HEK293 (cell line): ENCODE data around the gene GNS.

ENCODE experiments used
- ATF2 ChIP-seq: fragments of 450-650 bp; formaldehyde crosslinking; IDR thresholded peaks from 2 replicates; pipeline ENCODE4 v1.5.1; 2016; ENCODE audit warnings: missing biosample characterization, missing genetic modification characterization, low read depth
- HOXD13 ChIP-seq: sonication (generic); formaldehyde crosslinking; IDR thresholded peaks from 2 replicates; pipeline ENCODE4 v1.8.0; 2022; ENCODE audit warnings: missing genetic modification reagents, borderline replicate concordance
- KLF17 ChIP-seq: fragments of 450-650 bp; formaldehyde crosslinking; IDR thresholded peaks from 2 replicates; pipeline ENCODE4 v1.5.1; 2016; ENCODE audit warnings: missing biosample characterization, missing genetic modification characterization
- SP2 ChIP-seq: fragments of 450-650 bp; formaldehyde crosslinking; IDR thresholded peaks from 2 replicates; pipeline ENCODE4 v1.5.1; 2016; ENCODE audit warnings: missing biosample characterization, missing genetic modification characterization
- TCF7L2 ChIP-seq: IDR thresholded peaks from 2 replicates; pipeline ENCODE4 v1.6.1; 2011; ENCODE audit warnings: low read depth, mild to moderate bottlenecking, inconsistent platforms, low read length, moderate library complexity, borderline replicate concordance
- ZBTB17 ChIP-seq: fragments of 450-650 bp; formaldehyde crosslinking; IDR thresholded peaks from 2 replicates; pipeline ENCODE4 v1.5.1; 2016; ENCODE audit warnings: missing biosample characterization, missing genetic modification characterization
- ZFHX2 ChIP-seq: fragments of 450-650 bp; formaldehyde crosslinking; conservative IDR thresholded peaks from 2 replicates; pipeline ENCODE4 v1.5.1; 2016; ENCODE audit warnings: missing biosample characterization, missing genetic modification characterization
- ZFP3 ChIP-seq: fragments of 450-650 bp; formaldehyde crosslinking; IDR thresholded peaks from 2 replicates; pipeline ENCODE4 v1.5.1; 2016; ENCODE audit warnings: low read depth, missing biosample characterization, missing genetic modification characterization
- ZNF146 ChIP-seq: fragments of 450-650 bp; formaldehyde crosslinking; IDR thresholded peaks from 2 replicates; pipeline ENCODE4 v1.5.1; 2016; ENCODE audit warnings: missing biosample characterization, missing genetic modification characterization
- ZNF155 ChIP-seq: fragments of 450-650 bp; formaldehyde crosslinking; IDR thresholded peaks from 2 replicates; pipeline ENCODE4 v1.5.1; 2016; ENCODE audit warnings: missing biosample characterization, missing genetic modification characterization
- ZNF169 ChIP-seq: fragments of 450-650 bp; formaldehyde crosslinking; IDR thresholded peaks from 2 replicates; pipeline ENCODE4 v1.5.1; 2016; ENCODE audit warnings: missing biosample characterization, missing genetic modification characterization
- ZNF341 ChIP-seq: fragments of 450-650 bp; formaldehyde crosslinking; IDR thresholded peaks from 2 replicates; pipeline ENCODE4; 2016; ENCODE audit warnings: low read depth, missing biosample characterization, missing genetic modification characterization
- ZNF354C ChIP-seq: fragments of 450-650 bp; formaldehyde crosslinking; IDR thresholded peaks from 2 replicates; pipeline ENCODE4 v1.5.1; 2016; ENCODE audit warnings: missing biosample characterization, missing genetic modification characterization, low read depth, borderline replicate concordance
- ZNF394 ChIP-seq: fragments of 450-650 bp; formaldehyde crosslinking; IDR thresholded peaks from 2 replicates; pipeline ENCODE4 v1.5.1; 2016; ENCODE audit warnings: missing biosample characterization, missing genetic modification characterization, mild to moderate bottlenecking, moderate library complexity, borderline replicate concordance
- ZNF518A ChIP-seq: fragments of 450-650 bp; formaldehyde crosslinking; conservative IDR thresholded peaks from 2 replicates; pipeline ENCODE4 v1.5.1; 2016; ENCODE audit warnings: low read depth, missing biosample characterization, missing genetic modification characterization
- ZNF626 ChIP-seq: fragments of 450-650 bp; sonication (Bioruptor Pico); formaldehyde crosslinking; IDR thresholded peaks from 2 replicates; pipeline ENCODE4 v1.5.1; 2018; ENCODE audit warnings: missing biosample characterization, missing genetic modification characterization, inconsistent platforms
- ZNF629 ChIP-seq: fragments of 450-650 bp; formaldehyde crosslinking; IDR thresholded peaks from 2 replicates; pipeline ENCODE4 v1.5.1; 2017; ENCODE audit warnings: missing biosample characterization, missing genetic modification characterization
- ZNF664 ChIP-seq: fragments of 450-650 bp; formaldehyde crosslinking; IDR thresholded peaks from 2 replicates; pipeline ENCODE4 v1.5.1; 2016; ENCODE audit warnings: missing biosample characterization, missing genetic modification characterization
- ZNF776 ChIP-seq: fragments of 450-650 bp; formaldehyde crosslinking; IDR thresholded peaks from 2 replicates; pipeline ENCODE4 v1.5.0; 2017; ENCODE audit warnings: missing biosample characterization, missing genetic modification characterization, borderline replicate concordance
- ZNF791 ChIP-seq: fragments of 450-650 bp; formaldehyde crosslinking; IDR thresholded peaks from 2 replicates; pipeline ENCODE4 v1.5.1; 2016; ENCODE audit warnings: missing biosample characterization, missing genetic modification characterization
- ZNF792 ChIP-seq: fragments of 450-650 bp; formaldehyde crosslinking; IDR thresholded peaks from 2 replicates; pipeline ENCODE4 v1.5.1; 2016; ENCODE audit warnings: missing biosample characterization, missing genetic modification characterization
- ZSCAN4 ChIP-seq: fragments of 450-650 bp; formaldehyde crosslinking; IDR thresholded peaks from 2 replicates; pipeline ENCODE4 v1.5.1; 2017; ENCODE audit warnings: missing biosample characterization, missing genetic modification characterization
- TF ChIP-seq, protein P1 (sequence below): fragments of 450-650 bp; formaldehyde crosslinking; IDR thresholded peaks from 2 replicates; pipeline ENCODE4 v1.5.1; 2016; ENCODE audit warnings: missing biosample characterization, missing genetic modification characterization
- TF ChIP-seq, protein P2 (sequence below): fragments of 450-650 bp; IDR thresholded peaks from 2 replicates; pipeline ENCODE4 v1.5.1; 2018; ENCODE audit warnings: missing biosample characterization, missing genetic modification characterization
- TF ChIP-seq, protein P3 (sequence below): fragments of 450-650 bp; formaldehyde crosslinking; IDR thresholded peaks from 2 replicates; pipeline ENCODE4 v1.5.1; 2016; ENCODE audit warnings: missing biosample characterization, missing genetic modification characterization

The GNS gene

GRCh38 chr12:64679487-64680001, 79.7 kb downstream of the GNS start (continued):
- TF ChIP-seq, protein P1, sequence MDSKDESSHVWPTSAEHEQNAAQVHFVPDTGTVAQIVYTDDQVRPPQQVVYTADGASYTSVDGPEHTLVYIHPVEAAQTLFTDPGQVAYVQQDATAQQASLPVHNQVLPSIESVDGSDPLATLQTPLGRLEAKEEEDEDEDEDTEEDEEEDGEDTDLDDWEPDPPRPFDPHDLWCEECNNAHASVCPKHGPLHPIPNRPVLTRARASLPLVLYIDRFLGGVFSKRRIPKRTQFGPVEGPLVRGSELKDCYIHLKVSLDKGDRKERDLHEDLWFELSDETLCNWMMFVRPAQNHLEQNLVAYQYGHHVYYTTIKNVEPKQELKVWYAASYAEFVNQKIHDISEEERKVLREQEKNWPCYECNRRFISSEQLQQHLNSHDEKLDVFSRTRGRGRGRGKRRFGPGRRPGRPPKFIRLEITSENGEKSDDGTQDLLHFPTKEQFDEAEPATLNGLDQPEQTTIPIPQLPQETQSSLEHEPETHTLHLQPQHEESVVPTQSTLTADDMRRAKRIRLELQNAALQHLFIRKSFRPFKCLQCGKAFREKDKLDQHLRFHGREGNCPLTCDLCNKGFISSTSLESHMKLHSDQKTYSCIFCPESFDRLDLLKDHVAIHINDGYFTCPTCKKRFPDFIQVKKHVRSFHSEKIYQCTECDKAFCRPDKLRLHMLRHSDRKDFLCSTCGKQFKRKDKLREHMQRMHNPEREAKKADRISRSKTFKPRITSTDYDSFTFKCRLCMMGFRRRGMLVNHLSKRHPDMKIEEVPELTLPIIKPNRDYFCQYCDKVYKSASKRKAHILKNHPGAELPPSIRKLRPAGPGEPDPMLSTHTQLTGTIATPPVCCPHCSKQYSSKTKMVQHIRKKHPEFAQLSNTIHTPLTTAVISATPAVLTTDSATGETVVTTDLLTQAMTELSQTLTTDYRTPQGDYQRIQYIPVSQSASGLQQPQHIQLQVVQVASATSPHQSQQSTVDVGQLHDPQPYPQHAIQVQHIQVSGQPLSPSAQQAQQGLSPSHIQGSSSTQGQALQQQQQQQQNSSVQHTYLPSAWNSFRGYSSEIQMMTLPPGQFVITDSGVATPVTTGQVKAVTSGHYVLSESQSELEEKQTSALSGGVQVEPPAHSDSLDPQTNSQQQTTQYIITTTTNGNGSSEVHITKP (tag by site-specific recombination), result peak; percentile 46
- TF ChIP-seq ZNF146 (tag by site-specific recombination) (no peak), ZSCAN4 (tag by site-specific recombination) (no peak), ZNF629 (tag by site-specific recombination) (peak; percentile 66; the same call in 1 of the 2 replicates), ZNF518A (tag by site-specific recombination) (no peak), ZNF664 (tag by site-specific recombination) (no peak), KLF17 (tag by site-specific recombination) (0 out of 2 replicates have a peak, but pooled peaks have one; percentile 15), ATF2 (tag by site-specific recombination) (peak; percentile 97), ZNF155 (tag by site-specific recombination) (no peak), ZNF791 (no peak), ZNF626 (no peak), ZFP3 (tag by site-specific recombination) (no peak), SP2 (no peak), ZNF394 (tag by site-specific recombination) (no peak), ZFHX2 (no peak), HOXD13 (no peak), ZNF354C (tag by site-specific recombination) (no peak), ZNF169 (no peak), ZBTB17 (tag by site-specific recombination) (0 out of 2 replicates have a peak, but pooled peaks have one; percentile 19), TCF7L2 (no peak), ZNF792 (no peak), ZNF341 (no peak), ZNF776 (no peak)
- TF ChIP-seq, protein P2, sequence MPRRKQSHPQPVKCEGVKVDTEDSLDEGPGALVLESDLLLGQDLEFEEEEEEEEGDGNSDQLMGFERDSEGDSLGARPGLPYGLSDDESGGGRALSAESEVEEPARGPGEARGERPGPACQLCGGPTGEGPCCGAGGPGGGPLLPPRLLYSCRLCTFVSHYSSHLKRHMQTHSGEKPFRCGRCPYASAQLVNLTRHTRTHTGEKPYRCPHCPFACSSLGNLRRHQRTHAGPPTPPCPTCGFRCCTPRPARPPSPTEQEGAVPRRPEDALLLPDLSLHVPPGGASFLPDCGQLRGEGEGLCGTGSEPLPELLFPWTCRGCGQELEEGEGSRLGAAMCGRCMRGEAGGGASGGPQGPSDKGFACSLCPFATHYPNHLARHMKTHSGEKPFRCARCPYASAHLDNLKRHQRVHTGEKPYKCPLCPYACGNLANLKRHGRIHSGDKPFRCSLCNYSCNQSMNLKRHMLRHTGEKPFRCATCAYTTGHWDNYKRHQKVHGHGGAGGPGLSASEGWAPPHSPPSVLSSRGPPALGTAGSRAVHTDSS (tag by site-specific recombination), result no peak
- TF ChIP-seq, protein P3, sequence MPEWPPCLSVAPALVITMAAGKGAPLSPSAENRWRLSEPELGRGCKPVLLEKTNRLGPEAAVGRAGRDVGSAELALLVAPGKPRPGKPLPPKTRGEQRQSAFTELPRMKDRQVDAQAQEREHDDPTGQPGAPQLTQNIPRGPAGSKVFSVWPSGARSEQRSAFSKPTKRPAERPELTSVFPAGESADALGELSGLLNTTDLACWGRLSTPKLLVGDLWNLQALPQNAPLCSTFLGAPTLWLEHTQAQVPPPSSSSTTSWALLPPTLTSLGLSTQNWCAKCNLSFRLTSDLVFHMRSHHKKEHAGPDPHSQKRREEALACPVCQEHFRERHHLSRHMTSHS (tag by site-specific recombination), result no peak
